Dedifferentiated amniotic fluid mesenchymal stem cell (primary cell): Measurements from ENCODE around the gene VAPB.

Source experiments
- DNase-seq: peaks from one replicate; pipeline ENCODE4 v3.0.0-alpha.2; 2016; ENCODE audit errors: extremely low spot score

Gene VAPB

DNA sequence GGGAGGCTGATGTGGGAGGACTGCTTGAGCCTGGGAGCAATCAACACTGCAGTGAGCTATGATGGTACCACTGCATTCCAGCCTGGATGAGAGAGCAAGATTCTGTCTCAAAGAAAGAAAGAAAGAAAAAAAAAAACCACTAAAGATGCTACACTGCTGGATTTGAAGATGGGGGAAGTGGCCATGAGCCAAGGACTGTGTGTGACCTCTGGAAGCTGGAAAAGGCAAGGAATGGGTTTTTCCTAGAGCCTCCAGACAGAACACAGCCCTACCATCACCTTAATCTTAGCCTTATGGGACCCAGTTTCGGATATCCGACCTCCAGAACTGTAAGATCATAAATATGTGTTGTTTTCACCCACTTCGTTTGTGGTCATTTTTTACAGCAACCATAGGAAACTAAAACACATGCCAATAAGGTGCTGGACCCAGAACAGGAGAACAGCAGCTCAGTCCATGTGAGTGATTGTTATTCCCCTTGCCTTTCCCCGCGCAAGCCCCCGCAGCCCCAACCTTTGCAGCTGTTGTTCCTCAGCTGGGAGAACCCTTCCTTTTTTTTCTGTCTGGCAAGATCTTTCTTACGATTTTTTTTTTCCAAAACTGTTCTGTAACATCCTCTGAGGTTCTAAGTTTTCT is 11.1 kb upstream of the VAPB start:
- no peak for DNase-seq

DNA sequence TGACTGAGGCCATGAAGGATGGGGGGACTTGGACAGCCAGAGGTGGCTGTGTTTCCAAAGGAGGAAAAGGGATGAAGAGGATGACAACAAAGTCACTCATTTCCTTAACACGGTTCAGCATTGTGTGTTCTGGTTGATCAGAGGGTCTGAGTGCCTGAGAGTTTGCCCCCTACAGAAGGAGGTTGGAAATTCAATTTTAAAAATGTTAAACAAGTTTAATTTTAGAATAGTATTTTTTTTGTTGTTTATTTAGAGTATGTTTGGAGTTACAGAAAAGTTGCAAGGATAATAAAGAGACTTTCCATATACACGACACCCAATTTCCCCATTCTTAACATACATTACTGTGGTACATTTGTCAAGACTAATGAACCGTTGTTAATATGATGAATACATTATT is 10.3 kb upstream of the VAPB start:
- DNase-seq, result no peak

GRCh38 chr20:58381627-58382026 is 7.4 kb upstream of the VAPB start:
- no peak for DNase-seq

DNA sequence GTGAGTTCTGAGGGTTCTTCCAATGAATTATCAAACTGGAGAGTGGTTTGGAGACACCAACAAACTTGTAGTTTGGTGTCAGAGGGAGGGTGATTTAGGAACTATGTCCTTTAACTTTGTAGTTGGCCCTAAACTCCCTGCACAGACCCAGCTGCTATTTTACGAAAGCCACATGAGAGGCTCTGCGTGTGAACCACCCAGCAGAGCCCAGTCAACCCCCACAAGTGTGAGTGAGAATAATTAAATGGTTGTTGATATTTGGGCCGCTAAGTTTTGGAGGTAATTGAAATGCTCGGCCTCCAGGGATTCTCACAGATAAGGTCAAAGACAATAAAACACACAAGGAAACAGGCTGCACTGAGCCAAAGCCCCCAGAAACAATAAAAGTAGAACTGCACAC is 6.9 kb upstream of the VAPB start:
- DNase-seq, result no peak

- no peak for DNase-seq
Observed at GRCh38 chr20:58384821-58385220, 4.2 kb upstream of the VAPB start.

DNA sequence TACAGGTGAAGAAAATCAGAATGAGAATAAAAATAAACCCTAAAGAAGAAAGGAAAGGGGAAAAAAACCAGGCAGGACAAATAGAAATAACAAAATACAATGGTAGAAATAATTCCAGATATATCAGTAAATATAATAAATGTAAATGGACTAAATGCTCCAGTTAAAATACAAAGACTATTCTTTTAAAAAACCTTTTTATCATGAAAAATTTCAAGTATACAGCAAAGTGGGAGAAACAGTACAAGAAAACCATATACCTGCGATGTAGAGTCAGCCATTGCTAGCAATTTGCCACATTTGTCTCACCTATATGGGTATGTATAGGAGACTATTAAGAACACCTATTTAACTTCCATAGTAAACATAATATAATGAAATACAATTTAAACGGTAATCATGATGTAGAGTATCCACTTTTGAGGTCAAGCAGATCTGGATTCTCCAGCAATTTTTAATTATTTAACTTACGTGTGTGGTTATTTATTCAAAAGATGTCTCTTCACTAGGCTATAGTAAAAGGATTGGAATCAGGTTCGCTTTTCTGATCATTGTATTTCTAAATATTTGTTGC is 914 bp upstream of the VAPB start:
- DNase-seq, result no peak

GRCh38 chr20:58389324-58389967 is 417 bp downstream of the VAPB start:
- no peak for DNase-seq

DNA sequence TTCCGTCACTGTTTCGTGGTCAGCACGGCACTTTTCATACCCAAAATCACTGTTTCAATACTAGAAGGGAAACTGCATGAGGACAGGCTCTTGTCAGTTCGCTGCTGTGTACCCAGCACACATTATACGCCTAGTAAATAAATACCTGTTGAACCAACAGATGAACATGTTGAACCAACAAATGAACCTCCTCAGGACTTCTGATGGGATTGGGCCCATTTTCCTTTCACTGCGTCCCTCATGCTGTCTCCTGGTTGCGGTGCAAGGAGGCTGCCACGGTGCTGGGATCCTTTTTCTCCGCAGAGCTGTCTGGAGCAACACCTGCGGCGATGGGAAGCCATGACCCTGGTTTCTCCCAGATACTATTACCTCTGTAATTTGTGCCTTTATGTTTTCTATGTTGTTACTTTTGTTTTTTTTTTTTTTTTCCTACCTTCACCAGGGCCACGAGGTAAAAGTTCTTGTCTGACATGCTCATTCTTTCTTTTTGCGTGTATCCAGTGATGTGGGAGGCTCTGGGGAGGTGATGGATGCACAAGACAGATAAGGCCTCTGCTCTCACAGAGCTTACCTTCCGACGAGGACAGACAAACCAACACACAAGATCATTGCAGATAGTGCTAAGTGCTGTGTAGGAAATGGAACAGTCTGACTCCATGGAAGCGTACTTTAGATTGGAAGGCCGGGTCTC is 1.1 kb downstream of the VAPB start:
- DNase-seq, result no peak

- no peak for DNase-seq
Observed at GRCh38 chr20:58390659-58391035, 1.6 kb downstream of the VAPB start.

DNA sequence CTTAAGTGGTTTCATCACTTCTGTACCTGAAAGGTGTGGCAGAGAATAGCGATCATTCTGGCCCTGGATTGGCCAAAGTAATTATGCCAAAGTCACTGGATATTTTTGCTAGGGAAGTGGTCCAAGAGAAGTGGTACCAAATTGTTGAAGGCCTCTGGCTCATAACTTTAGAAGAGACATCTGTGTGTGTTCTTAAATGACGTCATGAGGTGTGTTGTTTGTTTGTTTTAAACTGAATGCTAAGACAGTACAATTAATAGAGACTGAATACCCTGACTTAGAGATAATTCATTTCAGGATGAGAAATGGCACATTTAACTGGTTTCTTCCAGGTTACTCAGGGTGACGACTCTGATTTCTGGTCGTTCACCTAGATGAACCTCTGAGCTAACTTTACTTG is 3.3 kb downstream of the VAPB start:
- no peak for DNase-seq

DNA sequence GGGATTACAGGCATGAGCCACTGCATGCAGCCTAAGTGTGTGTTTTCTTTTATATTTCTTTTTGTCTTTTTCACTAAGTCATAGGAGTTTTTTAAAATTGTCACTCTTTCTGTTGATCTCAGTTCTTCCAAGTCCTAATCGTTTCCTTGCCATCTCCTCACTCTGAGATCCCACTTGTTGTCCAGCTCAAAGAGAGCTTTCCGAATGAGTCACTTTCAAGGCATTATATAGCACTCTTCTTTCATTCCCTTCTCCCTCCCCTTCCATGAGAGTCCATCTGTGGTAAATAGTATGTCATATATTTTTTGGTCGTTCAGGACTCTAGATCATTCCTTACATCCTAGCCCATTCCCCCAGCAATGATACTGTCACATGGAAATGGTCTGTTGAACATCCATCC is 4.3 kb downstream of the VAPB start:
- peak; percentile 17 for DNase-seq

GRCh38 chr20:58394801-58395200 is 5.8 kb downstream of the VAPB start:
- DNase-seq, result no peak

DNA sequence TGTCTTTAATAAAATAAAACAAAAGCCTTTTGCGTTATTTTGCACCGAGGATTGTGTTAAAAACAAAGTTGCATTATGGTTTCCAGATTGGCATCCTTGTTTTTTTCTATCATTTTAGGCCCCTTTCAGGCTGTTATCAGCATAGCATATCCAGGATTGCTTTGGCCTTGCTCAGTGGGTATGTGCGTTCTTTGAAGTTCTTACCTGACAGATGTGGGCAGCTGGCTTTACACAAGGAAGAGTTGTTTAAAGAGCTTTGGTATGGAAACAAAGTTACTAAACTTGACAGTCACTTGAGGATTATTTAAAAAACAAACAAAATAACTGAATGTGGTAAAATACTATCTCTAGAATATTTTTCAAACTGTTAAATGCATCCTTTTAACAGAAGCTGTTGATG is 6.6 kb downstream of the VAPB start:
- DNase-seq, result no peak

GRCh38 chr20:58397429-58397828 is 8.4 kb downstream of the VAPB start:
- DNase-seq, result no peak

DNA sequence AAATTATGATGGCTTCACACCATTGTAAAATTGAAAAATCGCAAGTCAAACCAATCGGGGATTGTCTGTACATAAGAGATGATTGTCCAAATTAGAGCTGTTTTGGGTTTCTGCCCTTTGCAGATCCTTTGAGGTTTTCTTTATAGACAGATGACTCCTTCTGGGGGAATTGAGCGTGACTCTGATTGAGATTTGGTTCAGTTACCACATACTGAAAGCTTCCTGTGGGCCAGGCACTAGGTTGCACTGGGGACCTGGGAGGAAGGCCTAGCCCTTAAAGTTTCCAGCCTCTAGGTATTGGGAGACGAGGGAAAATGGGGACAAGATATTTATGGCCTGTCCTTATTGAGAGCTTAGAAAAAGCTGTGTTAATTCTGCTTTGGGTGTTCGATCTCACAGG is 9.2 kb downstream of the VAPB start:
- no peak for DNase-seq

DNA sequence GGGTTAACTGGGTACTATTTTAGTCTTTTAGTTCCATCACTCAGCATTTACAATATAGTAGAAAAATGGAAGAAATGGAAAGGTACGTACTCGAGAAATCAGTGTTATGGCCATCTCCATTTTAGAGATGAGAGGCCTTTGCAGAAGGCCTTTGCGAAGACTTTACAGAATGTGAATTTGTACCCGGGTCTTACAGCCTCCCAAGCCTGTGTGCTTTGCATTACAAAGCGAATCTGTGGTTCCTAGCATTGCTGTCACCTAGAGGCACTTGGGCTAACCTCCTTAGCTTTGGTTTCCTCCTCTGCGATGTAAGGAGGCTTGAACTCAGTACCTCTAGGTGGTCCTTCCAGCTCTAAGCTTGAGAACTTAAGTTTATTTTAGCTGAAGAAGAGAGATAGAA is 10.9 kb downstream of the VAPB start:
- DNase-seq, result no peak

- no peak for DNase-seq
Observed at GRCh38 chr20:58401162-58401561, 12.1 kb downstream of the VAPB start.

- DNase-seq, result no peak
Observed at GRCh38 chr20:58402305-58402704, 13.3 kb downstream of the VAPB start.

- no peak for DNase-seq
Observed at GRCh38 chr20:58402827-58403226, 13.8 kb downstream of the VAPB start.

- no peak for DNase-seq
Observed at GRCh38 chr20:58403272-58403671, 14.2 kb downstream of the VAPB start.

- DNase-seq, result no peak
Observed at GRCh38 chr20:58405504-58406291, 16.7 kb downstream of the VAPB start.

GRCh38 chr20:58406422-58407001 is 17.5 kb downstream of the VAPB start:
- DNase-seq, result no peak
